Body of pancreas (tissue), 4 donors: Measurements from ENCODE around the gene OR10V1.

Experiments
- CTCF ChIP-seq, 7 experiments: fragments of 450-650 bp in 4 of 7; fragments of 200-600 bp in 3 of 7; sonication (generic) in 3 of 7; IDR thresholded peaks; one replicate each; pipeline ENCODE4 v1.5.1; 2016 to 2019; ENCODE audit warnings: antibody characterized with exemption in 7 of 7
- POLR2A ChIP-seq, 3 donors: fragments of 450-650 bp; IDR thresholded peaks; one replicate each; pipeline ENCODE4 v1.6.1; 2016; ENCODE audit warnings: antibody characterized with exemption in 3 of 3, mild to moderate bottlenecking in 2 of 3

DNA sequence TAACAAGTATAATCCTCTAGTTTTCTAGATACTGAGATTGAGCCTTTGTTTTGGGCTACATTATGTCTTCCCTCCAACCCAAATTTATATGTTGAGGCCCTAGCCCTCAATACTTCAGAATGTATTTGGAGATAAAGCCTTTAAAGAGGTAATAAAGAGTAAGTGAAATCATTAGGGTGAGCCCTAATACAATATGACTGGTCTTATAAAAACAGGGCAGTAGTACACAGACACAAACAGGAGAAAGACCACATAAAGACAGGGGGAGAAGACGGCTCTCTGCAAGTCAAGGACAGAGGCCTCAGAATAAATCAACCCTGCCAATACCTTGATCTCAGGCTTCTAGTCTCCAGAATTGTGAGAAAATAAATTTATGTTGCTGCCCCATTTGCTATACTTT lies 6.3 kb downstream of the OR10V1 start:
- TF ChIP-seq CTCF (IDR thresholded peaks at IDR 0.05) (no peak), POLR2A (IDR thresholded peaks at IDR 0.05) (no peak)
